Lung microvascular endothelial cell (primary cell): ENCODE data around the gene KRTAP6-3. TPM values are rescaled to one million over a fixed set of nuclear protein-coding genes. Genes with fewer than 3 reads are reported as not detected.

Experiments
- DNase-seq, 2 donors: peaks; one replicate each; pipeline versions ENCODE4 v3.0.0 to v3.0.0-alpha.2; 2010; ENCODE audit warnings: low read depth in 2 of 2
- total RNA-seq: library from RNA; depleted of rRNA; stranded (reverse); fragments of >200 nt; gene quantifications from 2 replicates; pipeline ENCODE4 v1.2.1, GENCODE V29; 2014

Gene KRTAP6-3
- total RNA-seq, 1 donor from 2014 or later: not detected

- no peak for DNase-seq
These were observed 33.4 kb downstream of the KRTAP6-3 start for GRCh38 chr21:30625449-30626165.

- no peak for DNase-seq
These were observed 35.9 kb downstream of the KRTAP6-3 start for GRCh38 chr21:30628109-30628508.

GRCh38 chr21:30629200-30629599 is 37.0 kb downstream of the KRTAP6-3 start:
- no peak for DNase-seq

GRCh38 chr21:30634906-30635305 is 42.7 kb downstream of the KRTAP6-3 start, which contains the start of gene KRTAP20-2:
Gene KRTAP20-2 (plus strand): TSS chr21:30635206. CDS start chr21:30635264, 58 bp downstream.
- DNase-seq: no peak

- DNase-seq: no peak
These were observed 46.4 kb downstream of the KRTAP6-3 start for GRCh38 chr21:30638686-30639085.

- no peak for DNase-seq
These were observed 50.3 kb downstream of the KRTAP6-3 start, which contains the start of gene KRTAP20-3 for GRCh38 chr21:30642564-30642963. Gene KRTAP20-3 (plus strand): TSS chr21:30642864.

Other genes with a start within 250 kb of the KRTAP6-3 start
- gene KRTAP23-1, start 243.8 kb upstream of the KRTAP6-3 start, total RNA-seq: not detected in 2 replicates
- gene KRTAP13-2, start 220.2 kb upstream of the KRTAP6-3 start, total RNA-seq: not detected in 2 replicates
- not detected in 2 replicates for gene KRTAP13-1, start 196.4 kb upstream of the KRTAP6-3 start, total RNA-seq
- gene KRTAP13-3, start 166.5 kb upstream of the KRTAP6-3 start, total RNA-seq: not detected in 2 replicates
- not detected in 2 replicates for gene KRTAP13-4, start 162.2 kb upstream of the KRTAP6-3 start, total RNA-seq
- gene KRTAP15-1, start 152.2 kb upstream of the KRTAP6-3 start, total RNA-seq: not detected in 2 replicates
- not detected in 2 replicates for gene KRTAP19-1, start 112.1 kb upstream of the KRTAP6-3 start, total RNA-seq
- gene KRTAP19-2, start 105.0 kb upstream of the KRTAP6-3 start, total RNA-seq: not detected in 2 replicates
- not detected in 2 replicates for gene KRTAP19-3, start 100.4 kb upstream of the KRTAP6-3 start, total RNA-seq
- gene KRTAP19-4, start 95.3 kb upstream of the KRTAP6-3 start, total RNA-seq: not detected in 2 replicates
- gene KRTAP19-5, start 90.3 kb upstream of the KRTAP6-3 start, total RNA-seq: not detected in 2 replicates
- not detected in 2 replicates for gene KRTAP19-6, start 50.6 kb upstream of the KRTAP6-3 start, total RNA-seq
- gene KRTAP19-7, start 31.1 kb upstream of the KRTAP6-3 start, total RNA-seq: not detected in 2 replicates
- not detected in 2 replicates for gene KRTAP22-2, start 2.0 kb upstream of the KRTAP6-3 start, total RNA-seq
- gene KRTAP6-2, start 6.5 kb downstream of the KRTAP6-3 start, total RNA-seq: not detected in 2 replicates
- not detected in 2 replicates for gene KRTAP22-1, start 8.6 kb downstream of the KRTAP6-3 start, total RNA-seq
- not detected in 2 replicates for gene KRTAP6-1, start 21.5 kb downstream of the KRTAP6-3 start, total RNA-seq
- gene KRTAP20-1, start 24.0 kb downstream of the KRTAP6-3 start, total RNA-seq: not detected in 2 replicates
- not detected in 2 replicates for gene KRTAP20-4, start 28.2 kb downstream of the KRTAP6-3 start, total RNA-seq
- not detected in 2 replicates for gene KRTAP20-2, start 42.8 kb downstream of the KRTAP6-3 start, total RNA-seq
- gene KRTAP20-3, start 50.4 kb downstream of the KRTAP6-3 start, total RNA-seq: not detected in 2 replicates
- not detected in 2 replicates for gene KRTAP21-3, start 126.3 kb downstream of the KRTAP6-3 start, total RNA-seq
- gene KRTAP21-2, start 154.8 kb downstream of the KRTAP6-3 start, total RNA-seq: not detected in 2 replicates
- gene KRTAP21-1, start 163.0 kb downstream of the KRTAP6-3 start, total RNA-seq: not detected in 2 replicates
- not detected in 2 replicates for gene KRTAP8-1, start 220.8 kb downstream of the KRTAP6-3 start, total RNA-seq
- gene KRTAP7-1, start 237.3 kb downstream of the KRTAP6-3 start, total RNA-seq: not detected in 2 replicates